HG02852 (cell line): ENCODE data around the gene VSNL1.
A peak's percentile ranks its signal among the peaks of the same experiment; 100 is the strongest.

ENCODE experiments used
- ATAC-seq: cut with Tn5 transposase; IDR thresholded peaks from one replicate; pipeline ENCODE4 v1.9.1; 2021; ENCODE audit warnings: mild to moderate bottlenecking, moderate library complexity; ENCODE audit not compliant: unreplicated experiment

Gene VSNL1

GRCh38 chr2:17643031-17643615 lies 102.6 kb downstream of the VSNL1 start:
- no peak for ATAC-seq

- no peak for ATAC-seq
Observed at GRCh38 chr2:17644997-17645720, 104.7 kb downstream of the VSNL1 start.

GRCh38 chr2:17646081-17646554 lies 105.6 kb downstream of the VSNL1 start:
- peak; percentile 89 for ATAC-seq

GRCh38 chr2:17646838-17647701 lies 106.6 kb downstream of the VSNL1 start:
- no peak for ATAC-seq

- ATAC-seq, result no peak
Observed at GRCh38 chr2:17648581-17648980, 108.1 kb downstream of the VSNL1 start.

GRCh38 chr2:17649026-17649425 lies 108.5 kb downstream of the VSNL1 start:
- no peak for ATAC-seq

- no peak for ATAC-seq
Observed at GRCh38 chr2:17652681-17653394, 112.3 kb downstream of the VSNL1 start.

GRCh38 chr2:17657759-17658158 lies 117.3 kb downstream of the VSNL1 start:
- no peak for ATAC-seq

GRCh38 chr2:17658251-17658843 lies 117.9 kb downstream of the VSNL1 start:
- ATAC-seq, result peak; percentile 81

GRCh38 chr2:17660219-17660618 lies 119.7 kb downstream of the VSNL1 start:
- ATAC-seq, result no peak

GRCh38 chr2:17661460-17661859 lies 121.0 kb downstream of the VSNL1 start:
- ATAC-seq, result no peak

GRCh38 chr2:17662723-17663122 lies 122.2 kb downstream of the VSNL1 start:
- ATAC-seq, result no peak

GRCh38 chr2:17664534-17664933 lies 124.0 kb downstream of the VSNL1 start:
- no peak for ATAC-seq

GRCh38 chr2:17667898-17668297 lies 127.4 kb downstream of the VSNL1 start:
- ATAC-seq, result no peak

GRCh38 chr2:17672583-17673317 lies 132.3 kb downstream of the VSNL1 start:
- peak; percentile 38 for ATAC-seq

GRCh38 chr2:17674817-17675216 lies 134.3 kb downstream of the VSNL1 start:
- no peak for ATAC-seq

GRCh38 chr2:17680119-17680518 lies 139.6 kb downstream of the VSNL1 start:
- no peak for ATAC-seq

GRCh38 chr2:17682098-17682857 lies 141.8 kb downstream of the VSNL1 start:
- no peak for ATAC-seq

GRCh38 chr2:17683981-17684380 lies 143.5 kb downstream of the VSNL1 start:
- no peak for ATAC-seq
